NOMO-1 treated with DMSO at 0.1 percent for 48 hours (cell line): Measurements from ENCODE around the gene TSPAN1.
"Not testable (repeated sequence)": the region's sequence is repeated elsewhere in the genome, so short reads cannot be mapped to it uniquely, and the experiment has no call there.

Source experiments
- DNase-seq: peaks from one replicate; lab custom pipeline; 2025; ENCODE audit not compliant: unreplicated experiment; lab: John Stamatoyannopoulos, UW

Gene TSPAN1

GRCh38 chr1:46215504-46215903 is 40.6 kb downstream of the TSPAN1 start:
- DNase-seq = no peak

- no peak for DNase-seq
Measured at GRCh38 chr1:46218443-46218842, 43.6 kb downstream of the TSPAN1 start.

GRCh38 chr1:46219551-46220520 is 44.9 kb downstream of the TSPAN1 start:
- no peak for DNase-seq

DNA sequence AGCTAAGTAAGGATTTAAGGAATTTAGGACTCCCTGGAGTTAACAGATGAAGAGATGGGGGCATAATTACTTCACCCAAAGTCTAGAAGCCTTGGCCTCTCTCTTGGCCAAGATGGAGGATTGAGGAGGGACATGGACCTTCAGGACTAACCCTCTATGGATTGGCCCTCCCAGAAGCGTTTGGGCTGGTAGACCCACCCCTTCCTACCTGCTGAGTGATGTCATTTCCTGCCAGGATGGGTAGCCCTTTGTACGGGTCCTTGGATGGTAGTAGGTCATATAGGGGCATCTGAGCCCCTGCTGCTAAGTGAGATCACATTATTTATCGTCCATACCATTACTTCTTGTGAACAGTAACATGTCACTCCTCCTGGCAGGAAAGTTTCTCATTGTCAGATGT is 45.9 kb downstream of the TSPAN1 start:
- DNase-seq = no peak

DNA sequence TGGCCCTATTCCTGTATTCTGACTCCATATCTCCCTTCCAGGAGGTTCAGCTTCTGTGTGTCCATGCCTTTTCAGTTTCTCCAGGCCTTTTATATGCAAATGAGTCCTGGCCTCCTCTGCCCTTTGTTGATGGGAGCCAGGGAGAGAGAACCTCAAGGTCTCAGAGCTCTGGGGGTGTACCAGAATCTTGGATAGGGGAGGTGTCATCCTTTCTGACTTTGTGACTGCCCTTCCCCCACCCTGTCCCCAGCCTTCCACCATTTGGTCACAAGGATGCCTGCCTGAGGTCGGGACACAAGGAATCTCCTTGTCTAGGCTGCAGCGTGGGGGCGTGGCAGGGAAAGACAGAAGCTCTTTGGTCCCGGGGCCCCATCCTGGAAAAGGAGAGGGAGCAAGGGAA is 46.9 kb downstream of the TSPAN1 start:
- DNase-seq = no peak

DNA sequence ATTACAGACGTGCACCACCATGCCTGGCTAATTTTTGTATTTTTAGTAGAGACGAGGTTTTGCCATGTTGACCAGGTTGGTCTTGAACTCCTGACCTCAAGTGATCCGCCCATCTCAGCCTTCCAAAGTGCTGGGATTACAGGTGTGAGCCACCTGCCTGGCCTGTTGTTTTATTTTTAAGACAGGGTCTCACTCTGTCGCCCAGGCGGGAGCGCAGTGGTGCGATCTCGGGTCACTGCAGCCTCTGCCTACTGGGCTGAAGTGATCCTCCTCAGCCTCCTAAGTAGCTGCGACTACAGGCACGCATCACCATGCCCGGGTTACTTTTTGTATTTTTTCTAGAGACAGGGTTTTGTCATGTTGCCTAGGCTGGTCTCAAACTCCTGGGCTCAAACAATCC is 48.2 kb downstream of the TSPAN1 start:
- DNase-seq = not testable (repeated sequence)

DNA sequence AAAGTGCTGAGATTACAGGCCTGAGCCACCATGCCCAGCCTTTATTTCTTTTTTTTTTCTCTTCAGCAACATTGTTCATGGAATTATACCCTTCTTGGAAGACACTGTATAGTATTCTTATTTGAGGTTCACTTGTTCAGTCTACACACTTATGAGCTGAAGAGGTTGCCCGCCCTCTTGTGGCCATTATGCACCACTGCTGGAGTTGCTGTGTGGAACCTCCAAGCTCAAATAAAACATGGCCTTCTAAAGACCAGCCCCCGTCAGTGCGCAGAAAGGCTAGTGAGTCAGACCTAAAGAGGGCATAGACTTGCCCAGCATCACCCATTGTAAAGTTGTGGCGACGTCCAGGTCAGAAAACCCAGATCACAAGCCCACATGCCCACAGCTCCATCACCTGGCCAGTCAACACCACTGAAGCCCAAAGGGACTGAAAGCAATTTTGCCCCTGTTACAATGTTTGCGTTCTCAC is 48.6 kb downstream of the TSPAN1 start:
- peak; percentile 68 for DNase-seq

- DNase-seq = no peak
Measured at GRCh38 chr1:46224966-46225365, 50.1 kb downstream of the TSPAN1 start.

DNA sequence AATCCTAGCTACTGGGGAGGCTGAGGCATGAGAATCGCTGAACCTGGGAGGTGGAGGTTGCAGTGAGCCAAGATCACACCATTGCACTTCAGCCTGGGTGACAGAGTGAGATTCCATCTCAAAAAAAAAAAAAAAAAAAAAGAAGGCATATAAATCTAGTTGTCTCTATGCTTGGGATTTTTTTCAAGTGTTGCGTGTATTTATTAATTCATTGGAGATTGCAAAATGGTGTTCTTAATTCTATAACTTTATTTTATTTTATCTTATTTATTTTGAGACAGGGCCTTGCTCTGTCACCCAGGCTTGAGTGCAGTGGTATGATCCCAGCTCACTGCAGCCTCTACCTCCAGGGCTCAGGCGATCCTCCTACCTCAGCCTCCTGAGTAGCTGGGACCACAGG is 56.3 kb downstream of the TSPAN1 start:
- DNase-seq = not testable (repeated sequence)
